K562 (cell line): Measurements from ENCODE around the gene LY6G6F. TPM values are rescaled to one million over a fixed set of nuclear protein-coding genes. Genes with fewer than 3 reads are reported as not detected.

Experiments used
- ATAC-seq: fragments of 200-7000 bp; cut with Tn5 transposase; 3 replicates; pipeline ENCODE4 v1.9.1; 2020; ENCODE audit warnings: moderate library complexity
- BruUV-seq: library from RNA; stranded (reverse); fragments of 400-500 nt; replicated peaks from 2 replicates; lab custom pipeline; 2021; lab: Mats Ljungman, UMichigan
- CTCF ChIA-PET: fragments of 300-600 bp; formaldehyde crosslinking; extraction: SDS; loops from one replicate; lab custom pipeline; 2021; ENCODE audit warnings: low intra/inter-chr PET ratio; lab: Yijun Ruan, JAX
- POLR2A ChIA-PET: fragments of 300-600, 350-650 bp; sonication (Branson Sonifier 250); formaldehyde crosslinking; extraction: SDS; loops from one replicate; lab custom pipeline; 2021; ENCODE audit warnings: antibody characterized with exemption, inconsistent platforms; lab: Yijun Ruan, JAX
- DNase-seq, 4 experiments: peaks; one replicate each; pipeline versions ENCODE4 v3.0.0 to v3.0.0-alpha.2; 2011 to 2018; ENCODE audit warnings: low spot score in 3 of 4, mixed read lengths in 3 of 4; ENCODE audit errors: extremely low read depth in 1 of 4
- FAIRE-seq: peaks from 2 replicates; lab custom pipeline; 2011; peaks lifted over from hg19 to GRCh38; lab: Jason Lieb, UNC
- H2AFZ ChIP-seq: 2 replicates; pipeline ENCODE4 v1.6.0; 2011; ENCODE audit warnings: low read depth, low read length, control low read depth, inconsistent platforms
- H3K27ac ChIP-seq: fragments of 200-600 bp; 3 replicates; pipeline ENCODE4 v1.8.0; 2011; ENCODE audit warnings: low read depth, mild to moderate bottlenecking, control low read depth, inconsistent platforms, low read length, moderate library complexity, mixed read lengths; ENCODE audit errors: extremely low read depth
- H3K27me3 ChIP-seq, 2 experiments: fragments of 300-600 bp in 1 of 2; 2 replicates in 1 of 2; 3 replicates in 1 of 2; pipeline versions ENCODE4 v1.6.0 to v1.8.0; 2011; ENCODE audit warnings: inconsistent platforms in 2 of 2, low read length in 2 of 2, mild to moderate bottlenecking in 1 of 2, mixed read lengths in 1 of 2, moderate library complexity in 1 of 2; ENCODE audit not compliant: control insufficient read depth in 2 of 2, insufficient read depth in 2 of 2
- H3K36me3 ChIP-seq: fragments of 300-600 bp; 3 replicates; pipeline ENCODE4 v1.8.0; 2011; ENCODE audit warnings: mild to moderate bottlenecking, low read length, inconsistent platforms; ENCODE audit not compliant: control insufficient read depth, insufficient read depth
- H3K4me1 ChIP-seq, 2 experiments: fragments of 200-600 bp in 1 of 2; replicated peaks in 1 of 2; 2 replicates in 1 of 2; 3 replicates in 1 of 2; pipeline versions ENCODE4 v1.5.1 to v1.8.0; 2011; ENCODE audit warnings: inconsistent platforms in 2 of 2, low read length in 2 of 2, mild to moderate bottlenecking in 1 of 2, mixed read lengths in 1 of 2, moderate library complexity in 1 of 2; ENCODE audit not compliant: control insufficient read depth in 2 of 2, insufficient read depth in 2 of 2
- H3K4me2 ChIP-seq: 2 replicates; pipeline ENCODE4 v1.6.1; 2011; ENCODE audit warnings: low read length, control low read depth, inconsistent platforms, mixed read lengths; ENCODE audit not compliant: insufficient read depth
- H3K4me3 ChIP-seq: fragments of 200-600 bp; sonication (generic), shearing (Covaris generic); 2 replicates; pipeline ENCODE4 v1.5.1; 2016; ENCODE audit warnings: control low read depth, inconsistent platforms
- H3K79me2 ChIP-seq: fragments of 200-600 bp; 3 replicates; pipeline ENCODE4 v1.8.0; 2011; ENCODE audit warnings: low read length, inconsistent platforms; ENCODE audit not compliant: control insufficient read depth, insufficient read depth
- H3K9ac ChIP-seq, 2 experiments: 2 replicates each; pipeline versions ENCODE4 v1.6.0 to v1.6.1; 2011; ENCODE audit warnings: low read depth in 2 of 2, low read length in 2 of 2, control low read depth in 1 of 2, inconsistent platforms in 1 of 2, mild to moderate bottlenecking in 1 of 2, mixed read lengths in 1 of 2; ENCODE audit not compliant: insufficient read depth in 1 of 2
- H3K9me1 ChIP-seq: one replicate; pipeline ENCODE4 v1.6.0; 2011; ENCODE audit warnings: inconsistent platforms, mild to moderate bottlenecking, low read length, moderate library complexity; ENCODE audit not compliant: control insufficient read depth, insufficient read depth
- H3K9me3 ChIP-seq: replicated peaks from 2 replicates; pipeline ENCODE4 v1.5.1; 2011; ENCODE audit warnings: low read depth, low read length, inconsistent platforms; ENCODE audit not compliant: control insufficient read depth, insufficient read depth
- H4K20me1 ChIP-seq: replicated peaks from 2 replicates; pipeline ENCODE4 v1.6.1; 2011; ENCODE audit warnings: low read length, inconsistent platforms, mixed read lengths; ENCODE audit not compliant: control insufficient read depth, insufficient read depth
- BHLHE40 ChIP-seq: IDR thresholded peaks from 2 replicates; pipeline ENCODE4 v1.6.1; 2011; ENCODE audit warnings: low read length, improper control_type of control experiment
- BRF2 ChIP-seq: IDR thresholded peaks from 3 replicates; pipeline ENCODE4 v1.6.1; 2011; ENCODE audit warnings: borderline replicate concordance, mild to moderate bottlenecking; ENCODE audit not compliant: insufficient read length, insufficient read depth
- CBX3 ChIP-seq, 2 experiments: IDR thresholded peaks; 1 replicate in 1 of 2; 2 replicates in 1 of 2; pipeline ENCODE4 v1.6.1; 2012; ENCODE audit warnings: inconsistent platforms in 2 of 2, low read length in 2 of 2, borderline replicate concordance in 1 of 2, control low read depth in 1 of 2
- CREM ChIP-seq: IDR thresholded peaks from 2 replicates; pipeline ENCODE4 v1.6.1; 2014; ENCODE audit warnings: antibody characterized with exemption, low read depth
- DPF2 ChIP-seq: fragments of 450-650 bp; IDR thresholded peaks from 2 replicates; pipeline ENCODE4 v1.6.1; 2016
- E2F6 ChIP-seq, 2 experiments: IDR thresholded peaks; 2 replicates each; pipeline ENCODE4 v1.6.1; 2011; ENCODE audit warnings: borderline replicate concordance in 1 of 2, control low read depth in 1 of 2, low read depth in 1 of 2, low read length in 1 of 2, mild to moderate bottlenecking in 1 of 2, mixed read lengths in 1 of 2, moderate library complexity in 1 of 2; ENCODE audit not compliant: insufficient read depth in 1 of 2, insufficient read length in 1 of 2, poor library complexity in 1 of 2, severe bottlenecking in 1 of 2; ENCODE audit errors: extremely low read depth in 1 of 2
- MTA1 ChIP-seq: fragments of 450-650 bp; IDR thresholded peaks from 2 replicates; pipeline ENCODE4 v1.6.1; 2017; ENCODE audit warnings: borderline replicate concordance
- RUNX1 ChIP-seq: sonication (generic); IDR thresholded peaks from 2 replicates; pipeline ENCODE4 v1.6.1; 2016; ENCODE audit warnings: antibody characterized with exemption, low read depth
- SMARCE1 ChIP-seq: fragments of 450-650 bp; IDR thresholded peaks from 2 replicates; pipeline ENCODE4 v1.7.1; 2016; ENCODE audit warnings: mild to moderate bottlenecking
- ZFP36 ChIP-seq: fragments of 150-350 bp; IDR thresholded peaks from 2 replicates; pipeline ENCODE4 v1.6.1; 2018; ENCODE audit warnings: low read length, low read depth; ENCODE audit not compliant: partially characterized antibody
- ZNF668 ChIP-seq: fragments of 250-450 bp; sonication (Bioruptor Pico); IDR thresholded peaks from 2 replicates; pipeline ENCODE4 v1.8.0; 2022; ENCODE audit warnings: mild to moderate bottlenecking, inconsistent platforms
- WGBS: fragments of 100-300 bp; shearing (Covaris generic); methylation state at CpG from one replicate; pipeline ENCODE4 v1.1.6; 2016; ENCODE audit warnings: low coverage, mixed read lengths; ENCODE audit not compliant: insufficient coverage; ENCODE audit errors: missing lambda C conversion rate; 5-methylcytosine and 5-hydroxymethylcytosine counted together
- in situ Hi-C: fragments of 300-500 bp; cut with MboI; formaldehyde crosslinking; loops from 4 replicates; pipeline ENCODE4 v1.15.0; 2018; ENCODE audit warnings: inconsistent platforms, mixed read lengths
- intact Hi-C: fragments of 100-400 bp; cut with micrococcal nuclease; formaldehyde crosslinking; loops from 2 replicates; pipeline ENCODE4 v1.14.2; 2022
- polyA plus RNA-seq, 8 experiments: library from polyadenylated mRNA; depleted of rRNA in 4 of 8; stranded (reverse) in 5 of 8; unstranded in 3 of 8; fragments of >200 nt; fragmentation: Nextera tagmentation in 2 of 8; fragmentation: Illumina TruSeq in 1 of 8; extraction: Ambion mirVana in 2 of 8; extraction: Trizol in 1 of 8; gene quantifications; 2 replicates each; pipeline versions ENCODE4 v1.2.1 to v1.2.3, GENCODE V29; 2011 to 2014; ENCODE audit warnings: inconsistent platforms in 1 of 8, missing spikeins in 1 of 8
- total RNA-seq, 7 experiments: library from RNA; depleted of rRNA in 6 of 7; stranded (reverse); fragments of >200 nt in 6 of 7; fragmentation: Illumina TruSeq in 2 of 7; extraction: Trizol in 2 of 7; gene quantifications; 2 replicates each; pipeline versions ENCODE4 v1.2.1 to v1.2.3, GENCODE V29; 2011 to 2021; ENCODE audit warnings: low replicate concordance in 1 of 7
- TF ChIP-seq, protein P1 (sequence below): fragments of 150-350 bp; IDR thresholded peaks from 2 replicates; pipeline ENCODE4 v1.6.1; 2014; ENCODE audit warnings: low read depth, mild to moderate bottlenecking, low read length, borderline replicate concordance
- TF ChIP-seq, protein P2 (sequence below): sonication (generic); formaldehyde crosslinking; IDR thresholded peaks from 2 replicates; pipeline ENCODE4 v1.9.0; 2022; ENCODE audit warnings: mild to moderate bottlenecking, missing genetic modification reagents

The LY6G6F gene
- total and polyA plus RNA-seq, 9 of the 15 experiments (the other 6 are each of a cell fraction or from before 2014, with no cell fraction given): 0.14 to 0.50 (median 0.28) TPM; not detected in 2

- intact Hi-C loops: no loop called here
- peak; percentile 86 for FAIRE-seq
- in situ Hi-C loops: no loop called here
- Histone ChIP-seq H3K9me1 (no peaks in the 10 kb centered on the region), H3K4me1 (peaks cover 19 to 20% of the 10 kb centered on the region in 2 experiments), H3K27me3 (no peaks in the 10 kb centered on the region), H3K79me2 (no peaks in the 10 kb centered on the region), H2AFZ (peak overlapping the region; percentile 80), H3K27ac (no peak overlapping the region), H4K20me1 (no peaks in the 10 kb centered on the region), H3K4me2 (peak overlapping the region; percentile 40), H3K9ac (peak overlapping the region in 1 of 2 experiments; percentile 76; a peak in 2 of 4 replicates), H3K4me3 (no peak overlapping the region), H3K9me3 (no peaks in the 10 kb centered on the region), H3K36me3 (no peaks in the 10 kb centered on the region)
- DNase-seq: peak; percentile 85 to 90 (median 86)
- ChIA-PET CTCF (interaction anchor here (0.6 to 1.1 kb wide), 2 partner anchors 8 to 37 kb away, joined by 3 read pairs; partner anchors contain the start of gene LY6G5C), POLR2A (interaction anchor here (0.9 to 12.4 kb wide), 5 partner anchors 8 to 108 kb away, joined by 3 to 223 read pairs (median 4); partner anchors contain the start of genes ABHD16A, DDAH2, HSPA1A and HSPA1L)
- BruUV-seq: no TSS peak
- peak; percentile 91 for ATAC-seq
- 31% methylated on average over 10 of the region's 10 CpGs for WGBS
- TF ChIP-seq DPF2 (peak; percentile 56), ZNF668 (CRISPR knock-in tag) (0 out of 2 replicates have a peak, but pooled peaks have one; percentile 22), ZFP36 (peak; percentile 6), BRF2 (no peak), SMARCE1 (peak; percentile 90), CBX3 (IDR thresholded peaks at IDR 0.05; ENCODE audit: borderline replicate concordance in 1 of 2, low read length in 2 of 2) (peak in 1 of 2 experiments; percentile 92; a peak in 2 of 3 replicates), CREM (peak; percentile 94), MTA1 (peak; percentile 95), BHLHE40 (peak; percentile 56; the same call in 1 of the 2 replicates), E2F6 (IDR thresholded peaks at IDR 0.05; ENCODE audit: borderline replicate concordance in 1 of 2, extremely low read depth in 1 of 2, insufficient read depth in 1 of 2, insufficient read length in 1 of 2, low read depth in 1 of 2, low read length in 1 of 2, poor library complexity in 1 of 2, severe bottlenecking in 1 of 2) (peak; percentile 14 to 47), RUNX1 (no peak)
- TF ChIP-seq, protein P1, sequence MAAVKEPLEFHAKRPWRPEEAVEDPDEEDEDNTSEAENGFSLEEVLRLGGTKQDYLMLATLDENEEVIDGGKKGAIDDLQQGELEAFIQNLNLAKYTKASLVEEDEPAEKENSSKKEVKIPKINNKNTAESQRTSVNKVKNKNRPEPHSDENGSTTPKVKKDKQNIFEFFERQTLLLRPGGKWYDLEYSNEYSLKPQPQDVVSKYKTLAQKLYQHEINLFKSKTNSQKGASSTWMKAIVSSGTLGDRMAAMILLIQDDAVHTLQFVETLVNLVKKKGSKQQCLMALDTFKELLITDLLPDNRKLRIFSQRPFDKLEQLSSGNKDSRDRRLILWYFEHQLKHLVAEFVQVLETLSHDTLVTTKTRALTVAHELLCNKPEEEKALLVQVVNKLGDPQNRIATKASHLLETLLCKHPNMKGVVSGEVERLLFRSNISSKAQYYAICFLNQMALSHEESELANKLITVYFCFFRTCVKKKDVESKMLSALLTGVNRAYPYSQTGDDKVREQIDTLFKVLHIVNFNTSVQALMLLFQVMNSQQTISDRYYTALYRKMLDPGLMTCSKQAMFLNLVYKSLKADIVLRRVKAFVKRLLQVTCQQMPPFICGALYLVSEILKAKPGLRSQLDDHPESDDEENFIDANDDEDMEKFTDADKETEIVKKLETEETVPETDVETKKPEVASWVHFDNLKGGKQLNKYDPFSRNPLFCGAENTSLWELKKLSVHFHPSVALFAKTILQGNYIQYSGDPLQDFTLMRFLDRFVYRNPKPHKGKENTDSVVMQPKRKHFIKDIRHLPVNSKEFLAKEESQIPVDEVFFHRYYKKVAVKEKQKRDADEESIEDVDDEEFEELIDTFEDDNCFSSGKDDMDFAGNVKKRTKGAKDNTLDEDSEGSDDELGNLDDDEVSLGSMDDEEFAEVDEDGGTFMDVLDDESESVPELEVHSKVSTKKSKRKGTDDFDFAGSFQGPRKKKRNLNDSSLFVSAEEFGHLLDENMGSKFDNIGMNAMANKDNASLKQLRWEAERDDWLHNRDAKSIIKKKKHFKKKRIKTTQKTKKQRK: no peak
- TF ChIP-seq, protein P2, sequence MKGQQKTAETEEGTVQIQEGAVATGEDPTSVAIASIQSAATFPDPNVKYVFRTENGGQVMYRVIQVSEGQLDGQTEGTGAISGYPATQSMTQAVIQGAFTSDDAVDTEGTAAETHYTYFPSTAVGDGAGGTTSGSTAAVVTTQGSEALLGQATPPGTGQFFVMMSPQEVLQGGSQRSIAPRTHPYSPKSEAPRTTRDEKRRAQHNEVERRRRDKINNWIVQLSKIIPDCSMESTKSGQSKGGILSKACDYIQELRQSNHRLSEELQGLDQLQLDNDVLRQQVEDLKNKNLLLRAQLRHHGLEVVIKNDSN (CRISPR knock-in tag): peak; percentile 56
Measured at GRCh38 chr6:31717499-31718222, 11.0 kb downstream of the LY6G6F start.
